Stimulated activated effector memory CD8-positive, alpha-beta T cell treated with anti-CD3 and anti-CD28 coated beads, Interleukin-12 subunit alpha, Interleukin-12 subunit beta, amount 100 ng/mL, for 72 hours (primary cell): ENCODE measurements around the gene RNF26.

ENCODE experiments used
- ATAC-seq: fragments of 150-1000 bp; cut with Tn5 transposase; 2 replicates; pipeline ENCODE4 v1.10.0; 2021
- DNase-seq, 2 donors: peaks; one replicate each; pipeline ENCODE4 v3.0.0; 2021 to 2022; ENCODE audit warnings: low spot score in 2 of 2
- H3K27ac Mint-ChIP-seq: one replicate; pipeline ENCODE4 v1.8.0; 2022; ENCODE audit warnings: mild to moderate bottlenecking, mixed read lengths
- H3K36me3 Mint-ChIP-seq: one replicate; pipeline ENCODE4 v1.8.0; 2022; ENCODE audit warnings: mild to moderate bottlenecking, mixed read lengths
- H3K4me1 Mint-ChIP-seq: one replicate; pipeline ENCODE4 v1.8.0; 2022; ENCODE audit warnings: mixed read lengths
- H3K4me3 Mint-ChIP-seq: one replicate; pipeline ENCODE4 v1.8.0; 2022; ENCODE audit warnings: mild to moderate bottlenecking, mixed read lengths
- H3K9me3 Mint-ChIP-seq: one replicate; pipeline ENCODE4 v1.8.0; 2022; ENCODE audit warnings: mixed read lengths

Gene RNF26

DNA sequence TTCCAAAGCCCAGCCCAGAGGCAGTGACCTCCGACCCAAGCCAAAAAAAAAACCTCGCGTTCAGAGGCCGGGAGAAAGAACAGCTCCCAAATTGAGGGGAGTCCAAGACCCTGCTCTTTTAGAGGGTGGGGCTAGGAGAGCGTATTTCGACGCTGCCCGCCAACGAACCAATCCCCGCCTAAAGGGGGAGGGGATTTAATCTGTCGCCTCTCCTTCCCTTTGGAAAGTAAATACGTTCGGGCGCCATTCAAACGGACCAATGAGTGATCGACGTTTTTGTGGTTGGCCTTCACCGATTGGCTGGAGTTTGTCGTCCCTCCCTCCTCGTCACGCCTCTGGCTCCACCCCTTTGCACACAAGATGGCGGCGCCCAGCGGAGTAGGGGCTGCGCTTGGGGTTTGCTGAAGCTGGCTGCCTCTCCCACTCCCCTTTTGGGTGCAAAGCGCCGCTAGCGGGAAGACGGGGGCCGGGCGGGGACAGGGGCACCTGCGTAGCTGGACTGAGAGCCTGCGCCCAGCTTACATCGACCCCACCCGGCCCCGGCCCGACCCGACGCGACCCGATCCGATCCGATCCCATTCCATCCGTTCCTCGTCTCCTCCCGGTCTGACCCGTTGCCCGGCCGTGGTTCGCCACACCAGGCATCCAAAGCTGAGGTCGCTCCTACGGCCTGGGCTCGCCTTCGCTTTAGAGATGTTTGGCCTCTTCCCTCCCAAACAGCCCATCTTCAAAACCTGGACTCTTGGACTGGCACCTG is at the start of gene RNF26:
Gene RNF26, plus strand, starts transcription at position 354 of the 757 bp plus-strand sequence. CDS start 596 bp downstream, outside the sequence.
- no peaks in the 10 kb centered on the region for H3K9me3 Mint-ChIP-seq
- peaks cover 43% of the 10 kb centered on the region for H3K4me1 Mint-ChIP-seq
- peaks cover 26% of the 10 kb centered on the region for H3K36me3 Mint-ChIP-seq
- DNase-seq (peak; percentile 82 to 95), ATAC-seq (peak; percentile 94)
- peak within 1 kb of the TSS; percentile 98 for H3K27ac Mint-ChIP-seq
- H3K4me3 Mint-ChIP-seq: peak within 1 kb of the TSS; percentile 97

DNA sequence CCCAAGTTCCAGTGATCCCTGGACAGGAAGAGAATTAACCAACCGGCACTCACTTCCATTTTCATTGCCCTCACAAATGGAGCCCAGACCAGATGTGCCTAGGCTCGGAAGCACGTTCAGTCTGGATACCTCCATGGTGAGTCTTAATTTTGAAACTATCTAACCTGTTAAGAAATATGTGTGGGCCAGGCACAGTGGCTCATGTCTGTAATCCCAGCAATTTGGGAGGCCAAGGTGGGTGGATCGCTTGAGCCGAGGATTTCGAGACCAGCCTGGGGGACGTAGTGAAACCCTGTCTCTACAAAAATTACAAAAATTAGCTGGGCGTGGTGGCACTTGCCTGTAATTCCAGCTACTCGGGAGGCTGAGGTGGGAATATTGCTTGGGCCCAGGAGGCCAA is 48.9 kb upstream of the RNF26 start:
- no peak for DNase-seq
- Mint-ChIP-seq H3K9me3 (no peaks in the 10 kb centered on the region), H3K4me1 (peaks cover 18% of the 10 kb centered on the region), H3K36me3 (peaks cover 60% of the 10 kb centered on the region), H3K4me3 (no peak overlapping the region), H3K27ac (peak overlapping the region; percentile 72)
- no peak for ATAC-seq

DNA sequence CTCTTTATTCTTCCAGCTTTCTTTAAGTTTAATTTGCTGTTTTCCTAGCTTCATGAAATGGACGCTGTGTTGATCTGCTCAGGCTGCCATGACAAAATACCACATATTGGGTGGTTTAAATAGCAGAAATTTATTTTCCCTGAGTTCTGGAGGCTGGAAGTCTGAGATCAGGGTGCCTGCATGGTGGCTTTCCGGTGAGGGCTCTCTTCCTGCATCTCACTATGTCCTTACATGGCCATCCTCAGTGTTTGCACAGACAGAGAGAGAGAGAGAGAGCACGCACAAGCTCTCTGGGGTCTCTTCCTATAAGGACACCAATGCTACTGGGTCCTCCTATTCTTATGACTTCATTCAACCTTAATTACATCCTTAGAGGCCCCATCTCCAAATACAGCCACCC is 46.1 kb upstream of the RNF26 start:
- no peaks in the 10 kb centered on the region for H3K9me3 Mint-ChIP-seq
- peaks cover 73% of the 10 kb centered on the region for H3K36me3 Mint-ChIP-seq
- H3K4me3 Mint-ChIP-seq: no peak overlapping the region
- DNase-seq (no peak), ATAC-seq (no peak)
- H3K4me1 Mint-ChIP-seq: peaks cover 7% of the 10 kb centered on the region
- H3K27ac Mint-ChIP-seq: no peak overlapping the region

DNA sequence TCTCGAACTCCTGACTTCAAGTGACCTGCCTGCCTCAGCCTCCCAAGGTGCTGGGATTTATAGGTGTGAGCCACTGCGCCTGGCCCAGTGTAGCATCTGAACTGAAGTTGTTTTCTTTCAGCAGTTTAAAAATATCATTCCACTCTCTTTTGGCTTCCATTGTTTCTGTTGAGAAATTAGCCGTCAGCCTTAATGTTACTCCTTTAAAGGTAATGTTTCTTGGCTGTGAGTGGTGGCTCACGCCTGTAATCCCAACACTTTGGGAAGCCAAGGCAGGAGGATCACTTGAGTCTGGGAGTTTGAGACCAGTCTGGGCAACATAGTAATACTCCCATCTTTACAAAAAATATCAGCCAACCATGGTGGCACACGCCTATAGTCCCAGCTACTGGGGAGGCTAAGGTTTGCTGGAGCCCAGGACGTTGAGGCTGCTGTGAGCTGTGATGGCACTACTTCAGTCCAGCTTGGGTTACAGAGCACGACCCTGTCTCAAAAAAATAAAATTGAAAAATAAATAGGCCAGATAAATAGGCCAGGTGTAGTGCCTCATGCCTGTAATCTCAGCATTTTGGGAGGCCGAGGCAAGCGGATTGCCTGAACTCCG is 43.3 kb upstream of the RNF26 start:
- H3K4me1 Mint-ChIP-seq: no peaks in the 10 kb centered on the region
- no peaks in the 10 kb centered on the region for H3K9me3 Mint-ChIP-seq
- H3K27ac Mint-ChIP-seq: no peak overlapping the region
- H3K4me3 Mint-ChIP-seq: no peak overlapping the region
- ATAC-seq (no peak), DNase-seq (no peak)
- peaks cover 83% of the 10 kb centered on the region for H3K36me3 Mint-ChIP-seq

DNA sequence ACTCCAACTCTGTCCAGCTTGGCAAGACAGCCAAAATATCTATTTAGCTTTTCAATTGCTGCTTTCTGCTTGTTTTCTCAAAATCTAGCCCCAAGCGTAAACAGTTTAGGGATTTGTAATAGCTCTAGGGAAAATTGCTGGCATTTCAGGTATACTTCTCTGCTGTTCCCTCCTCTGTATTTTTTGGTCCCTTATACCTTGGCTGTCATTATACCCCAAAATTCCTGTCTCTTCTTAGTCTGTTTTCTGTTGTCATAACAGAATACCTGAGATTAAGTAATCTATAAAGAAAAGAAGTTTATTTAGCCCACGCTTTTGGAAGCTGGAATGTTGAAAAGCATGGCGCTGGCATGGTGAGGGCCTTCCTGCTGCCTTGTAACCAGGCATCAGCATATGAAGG is 40.9 kb upstream of the RNF26 start:
- H3K4me3 Mint-ChIP-seq: no peak overlapping the region
- H3K36me3 Mint-ChIP-seq: peaks cover 86% of the 10 kb centered on the region
- ATAC-seq: no peak
- H3K27ac Mint-ChIP-seq: no peak overlapping the region
- DNase-seq: no peak
- H3K9me3 Mint-ChIP-seq: no peaks in the 10 kb centered on the region
- no peaks in the 10 kb centered on the region for H3K4me1 Mint-ChIP-seq

DNA sequence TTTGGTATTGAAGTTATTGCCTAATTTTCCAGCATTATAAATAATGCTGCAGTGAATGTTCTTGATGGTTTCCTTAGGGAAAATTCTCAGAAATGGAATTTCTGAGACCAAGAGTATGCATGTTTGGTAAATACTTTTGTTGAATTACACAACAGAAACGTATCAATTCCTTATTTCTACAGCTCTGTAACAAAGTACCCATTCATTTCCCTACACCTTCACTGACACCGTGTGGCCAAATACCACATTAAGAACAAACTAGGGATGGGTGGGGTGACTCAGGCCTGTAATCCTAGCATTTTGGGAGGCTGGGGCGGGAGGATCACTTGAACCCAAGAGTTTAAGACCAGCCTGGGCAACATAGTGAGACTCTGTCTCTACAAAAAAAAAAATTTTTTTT is 39.1 kb upstream of the RNF26 start:
- no peaks in the 10 kb centered on the region for H3K9me3 Mint-ChIP-seq
- no peak overlapping the region for H3K4me3 Mint-ChIP-seq
- H3K36me3 Mint-ChIP-seq: peaks cover 92% of the 10 kb centered on the region
- no peaks in the 10 kb centered on the region for H3K4me1 Mint-ChIP-seq
- no peak overlapping the region for H3K27ac Mint-ChIP-seq
- DNase-seq: no peak
- no peak for ATAC-seq

DNA sequence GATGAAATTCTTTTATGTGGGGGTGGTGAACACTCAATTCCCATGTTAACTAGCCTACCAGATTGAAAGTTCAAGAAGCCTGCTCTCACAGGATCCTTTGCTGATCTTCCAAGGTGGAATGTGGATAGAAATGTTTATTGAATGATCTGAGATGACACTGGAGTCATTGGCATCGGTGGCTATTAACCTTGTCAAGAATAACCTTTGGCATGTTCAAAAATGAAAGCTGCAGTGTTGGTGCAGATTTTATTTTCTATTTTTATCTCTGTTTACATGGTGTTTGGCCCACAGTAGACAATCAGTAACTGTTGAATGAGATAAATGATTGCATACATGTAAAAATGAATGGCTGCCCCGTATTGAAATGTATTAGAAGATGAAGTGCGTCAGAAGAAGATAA is 36.4 kb upstream of the RNF26 start:
- peaks cover 95% of the 10 kb centered on the region for H3K36me3 Mint-ChIP-seq
- no peak for DNase-seq
- ATAC-seq: no peak
- no peaks in the 10 kb centered on the region for H3K4me1 Mint-ChIP-seq
- no peak overlapping the region for H3K27ac Mint-ChIP-seq
- H3K4me3 Mint-ChIP-seq: no peak overlapping the region
- no peaks in the 10 kb centered on the region for H3K9me3 Mint-ChIP-seq

DNA sequence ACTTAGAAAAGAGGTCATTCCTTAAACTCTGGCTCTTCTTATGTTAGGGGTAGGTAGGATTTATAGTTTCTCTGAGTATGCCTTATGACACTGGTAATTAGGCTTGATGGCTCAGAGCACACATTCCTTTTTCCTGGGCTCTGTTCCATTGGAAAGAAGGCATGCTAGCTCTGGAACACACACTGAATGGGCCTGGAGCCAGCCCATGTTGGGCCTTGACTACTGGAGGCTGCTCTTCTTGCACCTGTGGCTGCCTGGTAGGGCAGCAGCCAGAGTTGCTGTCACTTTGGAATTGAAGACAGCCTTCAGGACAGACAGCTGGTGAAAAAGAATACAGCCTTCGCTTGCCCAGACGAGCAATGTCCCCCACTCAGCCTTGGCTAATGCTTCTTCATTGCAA is 35.6 kb upstream of the RNF26 start:
- Mint-ChIP-seq H3K27ac (no peak overlapping the region), H3K36me3 (peaks cover 95% of the 10 kb centered on the region), H3K9me3 (no peaks in the 10 kb centered on the region), H3K4me3 (no peak overlapping the region), H3K4me1 (no peaks in the 10 kb centered on the region)
- ATAC-seq (no peak), DNase-seq (no peak)

DNA sequence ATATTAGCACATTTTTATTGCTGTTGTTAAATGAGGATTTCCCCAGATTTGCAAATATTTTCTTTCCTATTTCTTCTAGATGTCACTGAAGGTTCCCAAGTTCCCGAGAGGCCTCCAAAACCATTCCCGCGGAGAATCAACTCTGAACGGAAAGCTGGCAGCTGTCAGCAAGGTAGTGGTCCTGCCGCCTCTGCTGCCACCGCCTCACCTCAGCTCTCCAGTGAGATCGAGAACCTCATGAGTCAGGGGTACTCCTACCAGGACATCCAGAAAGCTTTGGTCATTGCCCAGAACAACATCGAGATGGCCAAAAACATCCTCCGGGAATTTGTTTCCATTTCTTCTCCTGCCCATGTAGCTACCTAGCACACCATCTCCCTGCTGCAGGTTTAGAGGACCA is 34.9 kb upstream of the RNF26 start:
- Mint-ChIP-seq H3K36me3 (peaks cover 95% of the 10 kb centered on the region), H3K27ac (no peak overlapping the region), H3K9me3 (no peaks in the 10 kb centered on the region), H3K4me1 (no peaks in the 10 kb centered on the region), H3K4me3 (no peak overlapping the region)
- DNase-seq (no peak), ATAC-seq (no peak)

DNA sequence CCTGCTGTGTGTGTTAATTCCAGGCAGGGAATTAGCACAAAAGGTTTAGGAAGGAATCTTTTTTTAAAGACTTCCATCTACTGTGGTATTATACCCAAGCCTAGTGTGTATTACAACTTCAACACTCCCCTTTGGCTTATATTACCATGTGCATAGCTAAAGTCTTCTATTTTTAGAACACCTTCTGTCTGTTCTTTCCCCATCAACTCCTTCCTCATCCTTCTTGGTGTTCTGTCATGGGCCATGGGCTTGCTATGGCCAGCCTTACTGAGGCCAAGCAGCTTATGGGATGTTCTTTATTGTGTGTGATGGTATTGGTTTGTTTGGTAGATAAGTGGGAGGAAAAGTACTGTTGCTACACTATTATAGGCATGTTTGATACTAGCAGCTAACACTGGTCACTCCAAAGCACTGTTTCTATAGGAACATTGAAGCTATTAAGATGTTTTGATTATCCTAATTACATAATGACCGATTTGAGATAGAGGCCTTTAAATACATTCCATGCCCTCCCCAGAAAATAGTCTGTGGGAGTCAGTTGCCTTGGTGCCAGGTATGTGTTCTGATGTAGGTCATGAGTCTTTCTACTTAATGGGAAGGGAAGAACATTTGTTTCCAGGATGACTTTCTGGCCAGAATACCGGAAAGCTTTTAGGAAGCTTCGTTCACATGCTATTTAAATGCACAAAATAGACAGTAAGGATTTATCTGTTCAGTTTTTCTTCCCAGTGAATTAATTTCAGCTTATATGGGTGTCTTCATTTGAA is 33.9 kb upstream of the RNF26 start:
- Mint-ChIP-seq H3K4me1 (peaks cover 5% of the 10 kb centered on the region), H3K4me3 (no peak overlapping the region), H3K36me3 (peaks cover 92% of the 10 kb centered on the region), H3K9me3 (no peaks in the 10 kb centered on the region), H3K27ac (no peak overlapping the region)
- ATAC-seq (no peak), DNase-seq (no peak)

DNA sequence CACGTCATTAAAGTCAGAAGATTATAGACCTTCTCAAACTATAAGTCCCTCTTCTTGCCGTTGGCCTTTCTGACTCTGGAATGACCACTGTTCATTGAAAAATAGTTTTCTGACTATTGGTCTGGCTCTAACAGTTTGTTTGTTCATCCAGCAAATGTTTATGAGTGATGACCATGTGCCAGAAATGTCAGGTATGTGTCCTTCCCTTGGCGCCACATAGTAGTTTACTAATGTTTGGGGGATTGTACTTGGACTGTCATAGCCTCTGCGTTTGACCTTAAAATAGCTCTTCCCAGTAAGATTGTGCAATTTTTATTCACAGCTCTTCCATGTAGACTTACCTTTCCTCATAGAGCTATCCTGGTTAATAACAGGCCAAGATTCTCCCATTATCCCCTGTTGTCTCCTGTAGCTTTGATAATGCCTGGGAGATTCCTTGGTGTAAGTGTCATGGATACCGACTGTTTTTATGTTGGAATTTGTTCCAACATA is 31.1 kb upstream of the RNF26 start:
- peaks cover 18% of the 10 kb centered on the region for H3K4me1 Mint-ChIP-seq
- DNase-seq (no peak), ATAC-seq (no peak)
- peaks cover 73% of the 10 kb centered on the region for H3K36me3 Mint-ChIP-seq
- no peak overlapping the region for H3K27ac Mint-ChIP-seq
- H3K4me3 Mint-ChIP-seq: no peak overlapping the region
- no peaks in the 10 kb centered on the region for H3K9me3 Mint-ChIP-seq

DNA sequence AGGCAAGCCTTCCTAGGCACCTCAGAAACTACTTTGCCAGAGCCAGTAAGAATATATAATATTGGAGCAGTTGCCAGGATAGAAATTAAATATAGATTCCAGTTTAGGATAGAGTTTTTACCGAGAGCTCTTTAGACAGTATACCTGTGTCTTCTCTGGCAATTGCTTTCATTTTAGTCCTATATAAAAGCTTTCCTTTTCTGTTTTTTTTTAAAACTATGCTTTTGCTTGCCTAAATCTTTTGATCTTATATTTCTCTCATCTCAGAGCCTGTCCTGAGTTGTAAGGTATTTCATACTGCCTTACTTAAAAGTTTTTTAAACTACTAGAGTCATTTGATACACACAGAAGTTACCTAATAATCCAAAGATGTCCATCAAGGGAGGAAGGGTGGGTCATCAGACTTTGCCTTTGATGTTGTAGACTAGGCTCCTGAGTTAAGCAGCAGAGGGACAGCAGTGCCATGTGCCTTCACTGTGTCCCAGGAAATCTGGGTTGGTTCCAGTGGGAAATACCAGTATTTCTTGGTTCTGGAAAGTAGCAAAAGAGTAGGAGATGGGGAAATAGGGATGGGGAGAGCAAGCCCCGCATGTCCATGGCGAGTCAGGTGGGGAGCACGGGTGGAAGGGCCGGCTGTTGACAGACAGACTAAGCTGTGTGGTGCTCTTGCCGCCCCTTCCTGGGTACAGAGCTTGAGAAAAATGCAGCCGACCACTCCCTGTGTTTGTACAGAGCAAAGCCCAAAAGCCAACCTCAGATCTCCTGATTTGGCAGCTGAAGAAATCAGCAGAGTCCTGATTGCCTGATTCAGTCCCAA is 28.6 kb upstream of the RNF26 start:
- Mint-ChIP-seq H3K4me1 (peaks cover 18% of the 10 kb centered on the region), H3K9me3 (no peaks in the 10 kb centered on the region), H3K4me3 (no peak overlapping the region), H3K36me3 (peaks cover 58% of the 10 kb centered on the region), H3K27ac (peak overlapping the region; percentile 56)
- no peak for ATAC-seq
- DNase-seq: no peak

DNA sequence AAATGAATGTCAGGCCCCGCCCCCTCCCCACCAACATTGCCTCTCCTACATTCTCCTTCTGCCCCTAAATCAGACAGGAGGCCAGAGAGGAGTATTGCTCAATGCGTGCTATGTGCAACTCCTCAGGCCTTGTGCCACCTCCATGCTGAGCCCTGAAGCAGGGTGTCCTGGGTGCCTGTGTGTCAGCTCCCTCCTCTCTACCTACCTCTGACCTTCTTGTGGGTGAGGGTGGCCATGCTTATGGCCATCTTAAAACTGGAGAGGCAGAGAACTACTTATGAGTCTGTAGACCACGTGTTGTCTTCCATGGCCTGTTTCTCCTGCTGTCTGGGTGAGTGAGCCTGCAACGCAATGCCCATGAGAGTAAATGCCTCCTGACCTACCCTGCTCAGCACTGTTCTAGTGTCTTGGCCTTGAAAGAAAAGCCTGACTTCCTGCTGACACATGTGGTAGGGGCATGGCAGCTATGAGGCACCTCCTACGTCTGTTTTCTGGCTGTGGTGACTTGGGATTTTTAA is 27.9 kb upstream of the RNF26 start:
- ATAC-seq: peak; percentile 85
- Mint-ChIP-seq H3K4me3 (no peak overlapping the region), H3K27ac (peak overlapping the region; percentile 51)

DNA sequence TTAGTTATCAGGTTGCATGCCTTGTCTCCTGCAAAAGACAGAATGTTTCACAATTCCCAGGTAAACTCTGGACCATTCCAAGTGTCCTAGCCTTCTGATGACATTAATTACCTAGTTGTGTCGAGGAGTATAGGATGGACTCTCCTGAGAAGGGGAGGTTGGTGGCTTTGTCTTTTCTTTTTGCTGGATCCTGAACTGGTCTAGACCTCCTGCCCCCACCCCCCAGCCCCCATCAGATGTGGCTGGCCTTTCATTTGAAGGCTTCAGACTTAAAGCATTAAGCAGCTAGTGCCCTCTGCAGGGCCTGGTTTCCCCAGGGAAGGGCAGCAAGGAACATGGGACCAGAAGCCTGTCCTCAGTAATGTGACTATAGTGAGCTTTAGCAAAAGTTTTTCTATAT is 27.1 kb upstream of the RNF26 start:
- ATAC-seq (no peak), DNase-seq (no peak)
- H3K4me1 Mint-ChIP-seq: peaks cover 18% of the 10 kb centered on the region
- H3K27ac Mint-ChIP-seq: no peak overlapping the region
- peaks cover 49% of the 10 kb centered on the region for H3K36me3 Mint-ChIP-seq
- no peaks in the 10 kb centered on the region for H3K9me3 Mint-ChIP-seq
- H3K4me3 Mint-ChIP-seq: no peak overlapping the region

More for the DNA sequence above, 27.9 kb upstream of the RNF26 start:
- Mint-ChIP-seq H3K36me3 (peaks cover 56% of the 10 kb centered on the region), H3K9me3 (no peaks in the 10 kb centered on the region), H3K4me1 (peaks cover 18% of the 10 kb centered on the region)
- no peak for DNase-seq

DNA sequence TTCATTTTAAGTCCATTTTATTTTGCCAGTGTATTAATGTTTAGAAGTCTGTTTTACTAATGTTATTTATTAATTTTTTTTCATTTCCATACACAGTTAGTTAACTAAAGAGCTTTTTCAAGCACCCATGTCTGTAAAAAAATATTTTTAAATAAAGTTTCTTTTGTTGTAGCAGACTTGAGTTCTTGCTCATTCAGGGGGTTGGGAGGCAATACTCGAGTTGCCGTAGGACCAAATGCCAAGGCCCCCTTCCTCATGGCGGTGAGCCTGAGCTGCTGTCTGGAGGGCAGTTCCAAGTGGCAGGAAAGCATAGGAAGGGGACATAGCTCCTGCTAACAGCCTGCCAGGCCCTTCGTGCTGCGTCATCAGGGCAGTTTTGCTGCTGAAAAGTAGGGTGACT is 26.4 kb upstream of the RNF26 start:
- Mint-ChIP-seq H3K4me3 (no peak overlapping the region), H3K4me1 (peaks cover 18% of the 10 kb centered on the region), H3K36me3 (peaks cover 46% of the 10 kb centered on the region), H3K9me3 (no peaks in the 10 kb centered on the region), H3K27ac (no peak overlapping the region)
- no peak for ATAC-seq
- no peak for DNase-seq
